Cardiac muscle cell (in vitro differentiated cells and primary cell): Measurements from ENCODE around the gene CSTPP1. TPM values are rescaled to one million over a fixed set of nuclear protein-coding genes. Genes with fewer than 3 reads are reported as not detected.

Experiments used
- DNase-seq, 2 donors: peaks; one replicate each; pipeline versions ENCODE4 v3.0.0 to v3.0.0-alpha.2; 2010 to 2017; ENCODE audit warnings: low read depth in 1 of 2, low spot score in 1 of 2
- H3K27ac ChIP-seq: fragments of 200-600 bp; sonication (generic); 2 replicates; pipeline ENCODE4 v1.5.1; 2016
- H3K27me3 ChIP-seq: fragments of 200-600 bp; sonication (generic); 2 replicates; pipeline ENCODE4 v1.6.0; 2016; ENCODE audit warnings: control low read depth
- H3K36me3 ChIP-seq: fragments of 200-600 bp; sonication (generic); 2 replicates; pipeline ENCODE4 v1.5.1; 2016; ENCODE audit warnings: control low read depth
- H3K4me1 ChIP-seq: fragments of 200-600 bp; sonication (generic); 2 replicates; pipeline ENCODE4 v1.8.1; 2017; ENCODE audit warnings: low read depth, mild to moderate bottlenecking, mixed run types
- H3K4me3 ChIP-seq: fragments of 200-600 bp; sonication (generic); 2 replicates; pipeline ENCODE4 v1.5.1; 2016; ENCODE audit warnings: mild to moderate bottlenecking
- H3K9me3 ChIP-seq: fragments of 200-600 bp; sonication (generic); 2 replicates; pipeline ENCODE4 v1.5.1; 2017; ENCODE audit warnings: low read depth, mild to moderate bottlenecking, control low read depth
- polyA plus RNA-seq: library from polyadenylated mRNA; unstranded; fragments of >200 nt; fragmentation: Nextera tagmentation; extraction: Ambion mirVana; gene quantifications from 2 replicates; pipeline ENCODE4 v1.2.1, GENCODE V29; 2016
- total RNA-seq: library from RNA; depleted of rRNA; stranded (reverse); fragments of >200 nt; gene quantifications from 2 replicates; pipeline ENCODE4 v1.2.3, GENCODE V29; 2016
- TF ChIP-seq, protein P1 (sequence below): IDR thresholded peaks from 2 replicates; pipeline ENCODE4 v1.5.1; 2012; ENCODE audit warnings: low read depth, mild to moderate bottlenecking, low read length

Gene CSTPP1
- total and polyA plus RNA-seq, 2 experiments from 2014 or later, result 46.4 to 81.6 TPM

- H3K36me3 ChIP-seq, result no peaks in the 10 kb centered on the region
- no peaks in the 10 kb centered on the region for H3K27me3 ChIP-seq
- no peak overlapping the region for H3K27ac ChIP-seq
- H3K4me1 ChIP-seq, result no peaks in the 10 kb centered on the region
- H3K4me3 ChIP-seq, result no peak overlapping the region
- TF ChIP-seq, protein P1, sequence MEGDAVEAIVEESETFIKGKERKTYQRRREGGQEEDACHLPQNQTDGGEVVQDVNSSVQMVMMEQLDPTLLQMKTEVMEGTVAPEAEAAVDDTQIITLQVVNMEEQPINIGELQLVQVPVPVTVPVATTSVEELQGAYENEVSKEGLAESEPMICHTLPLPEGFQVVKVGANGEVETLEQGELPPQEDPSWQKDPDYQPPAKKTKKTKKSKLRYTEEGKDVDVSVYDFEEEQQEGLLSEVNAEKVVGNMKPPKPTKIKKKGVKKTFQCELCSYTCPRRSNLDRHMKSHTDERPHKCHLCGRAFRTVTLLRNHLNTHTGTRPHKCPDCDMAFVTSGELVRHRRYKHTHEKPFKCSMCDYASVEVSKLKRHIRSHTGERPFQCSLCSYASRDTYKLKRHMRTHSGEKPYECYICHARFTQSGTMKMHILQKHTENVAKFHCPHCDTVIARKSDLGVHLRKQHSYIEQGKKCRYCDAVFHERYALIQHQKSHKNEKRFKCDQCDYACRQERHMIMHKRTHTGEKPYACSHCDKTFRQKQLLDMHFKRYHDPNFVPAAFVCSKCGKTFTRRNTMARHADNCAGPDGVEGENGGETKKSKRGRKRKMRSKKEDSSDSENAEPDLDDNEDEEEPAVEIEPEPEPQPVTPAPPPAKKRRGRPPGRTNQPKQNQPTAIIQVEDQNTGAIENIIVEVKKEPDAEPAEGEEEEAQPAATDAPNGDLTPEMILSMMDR, result no peak
- no peak for DNase-seq
- H3K9me3 ChIP-seq, result no peaks in the 10 kb centered on the region
These were observed 218.3 kb downstream of the CSTPP1 start for GRCh38 chr11:47154616-47155570.

GRCh38 chr11:47155879-47156278 lies 219.3 kb downstream of the CSTPP1 start:
- Histone ChIP-seq H3K36me3 (no peaks in the 10 kb centered on the region), H3K27me3 (no peaks in the 10 kb centered on the region), H3K4me3 (no peak overlapping the region), H3K27ac (no peak overlapping the region), H3K4me1 (no peaks in the 10 kb centered on the region), H3K9me3 (no peaks in the 10 kb centered on the region)
- DNase-seq, result no peak
- TF ChIP-seq, protein P1, result no peak

DNA sequence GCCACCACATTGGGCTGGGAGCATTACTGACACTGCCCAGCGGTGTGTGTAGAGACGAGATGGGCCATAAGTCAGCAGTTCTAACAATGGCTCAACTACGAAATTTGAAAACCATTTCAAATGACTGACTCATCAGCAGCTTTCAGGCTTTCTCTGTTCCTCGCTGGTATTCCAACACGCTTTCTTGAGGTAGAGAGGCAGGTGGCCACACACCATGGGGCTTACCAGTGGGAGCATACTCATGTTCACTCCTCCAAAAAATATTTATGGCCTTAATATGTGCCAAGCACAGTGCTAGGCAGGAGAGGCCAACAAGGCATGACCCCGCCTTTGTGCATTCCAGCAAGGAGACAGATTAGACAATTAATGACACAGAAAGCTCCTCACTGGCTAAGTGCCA lies 219.8 kb downstream of the CSTPP1 start:
- no peak for DNase-seq
- Histone ChIP-seq H3K4me3 (no peak overlapping the region), H3K4me1 (no peaks in the 10 kb centered on the region), H3K36me3 (no peaks in the 10 kb centered on the region), H3K9me3 (no peaks in the 10 kb centered on the region), H3K27me3 (no peaks in the 10 kb centered on the region), H3K27ac (no peak overlapping the region)
- TF ChIP-seq, protein P1, result no peak

DNA sequence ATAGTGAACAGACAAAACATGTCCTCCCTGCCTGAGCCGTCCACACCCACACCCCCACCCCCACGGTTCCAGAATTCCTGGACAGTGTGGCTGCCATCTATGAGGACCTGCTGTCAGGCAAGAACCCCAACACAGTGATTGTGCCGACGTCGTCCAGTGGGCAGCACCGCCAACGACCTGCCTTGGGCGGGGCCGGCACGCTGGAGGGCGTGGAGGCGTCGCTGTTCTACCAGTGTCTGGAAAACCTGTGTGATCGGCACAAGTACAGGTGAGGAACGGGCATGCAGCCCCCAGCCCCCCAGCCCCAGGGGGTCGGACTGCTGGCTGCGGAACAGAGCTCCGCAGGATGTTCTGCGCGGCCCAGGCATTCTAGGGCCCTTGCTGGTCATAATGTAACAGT lies 220.4 kb downstream of the CSTPP1 start:
- Histone ChIP-seq H3K27ac (no peak overlapping the region), H3K4me3 (no peak overlapping the region), H3K27me3 (no peaks in the 10 kb centered on the region), H3K4me1 (no peaks in the 10 kb centered on the region), H3K36me3 (no peaks in the 10 kb centered on the region), H3K9me3 (no peaks in the 10 kb centered on the region)
- DNase-seq, result no peak
- TF ChIP-seq, protein P1, result no peak

DNA sequence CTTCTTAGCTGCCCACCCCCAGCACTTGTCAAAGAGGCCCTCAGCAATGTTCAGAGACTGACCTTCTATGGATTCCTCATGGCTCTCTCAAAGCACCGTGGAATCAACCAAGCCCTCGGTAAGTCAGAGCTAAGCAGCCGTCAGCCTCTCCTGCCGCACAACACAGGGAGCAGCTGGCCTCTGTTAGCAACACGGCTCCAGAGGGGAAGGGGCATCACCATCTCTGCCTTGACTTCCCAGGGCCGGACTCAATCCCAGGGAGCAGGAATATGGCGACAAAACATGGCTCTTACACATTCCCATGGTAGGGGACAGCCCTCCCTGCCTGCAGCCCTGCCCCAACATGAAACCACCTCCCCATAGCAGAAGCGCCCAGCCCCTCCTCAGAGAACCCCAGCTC lies 221.2 kb downstream of the CSTPP1 start:
- H3K36me3 ChIP-seq, result no peaks in the 10 kb centered on the region
- DNase-seq, result no peak
- no peaks in the 10 kb centered on the region for H3K9me3 ChIP-seq
- no peaks in the 10 kb centered on the region for H3K4me1 ChIP-seq
- no peak overlapping the region for H3K27ac ChIP-seq
- H3K4me3 ChIP-seq, result no peak overlapping the region
- TF ChIP-seq, protein P1, result no peak
- H3K27me3 ChIP-seq, result no peaks in the 10 kb centered on the region
